Chondrocyte (in vitro differentiated cells): Measurements from ENCODE around the gene ZNF441. TPM values are rescaled to one million over a fixed set of nuclear protein-coding genes. Genes with fewer than 3 reads are reported as not detected.

Source experiments
- DNase-seq: peaks from one replicate; pipeline ENCODE4 v3.0.0; 2021; ENCODE audit warnings: mixed read lengths, low spot score
- H3K27ac Mint-ChIP-seq: one replicate; pipeline ENCODE4 v1.8.0; 2021; ENCODE audit warnings: mild to moderate bottlenecking, moderate library complexity, mixed read lengths; ENCODE audit not compliant: unreplicated experiment
- H3K27me3 Mint-ChIP-seq: 2 replicates; pipeline ENCODE4 v1.8.0; 2021; ENCODE audit warnings: low read depth, mixed read lengths
- H3K36me3 Mint-ChIP-seq: 2 replicates; pipeline ENCODE4 v1.8.0; 2021; ENCODE audit warnings: low read depth, mixed read lengths
- H3K4me1 Mint-ChIP-seq: 2 replicates; pipeline ENCODE4 v1.8.0; 2021; ENCODE audit warnings: low read depth, mild to moderate bottlenecking, mixed read lengths
- H3K4me3 Mint-ChIP-seq: one replicate; pipeline ENCODE4 v1.8.0; 2021; ENCODE audit warnings: mild to moderate bottlenecking, moderate library complexity, mixed read lengths; ENCODE audit not compliant: unreplicated experiment
- H3K9me3 Mint-ChIP-seq: 2 replicates; pipeline ENCODE4 v1.8.0; 2021; ENCODE audit warnings: low read depth, mixed read lengths
- total RNA-seq: library from RNA; stranded (reverse); gene quantifications from 3 replicates; pipeline ENCODE4 v1.2.1, GENCODE V29; 2021
- TF ChIP-seq, protein P1 (sequence below): fragments of 200-600 bp; sonication (generic); IDR thresholded peaks from 2 replicates; pipeline ENCODE4 v1.5.0; 2021; ENCODE audit warnings: antibody characterized with exemption, mild to moderate bottlenecking, moderate library complexity

The ZNF441 gene
- total RNA-seq, 1 donor from 2014 or later, result 5.6 TPM

DNA sequence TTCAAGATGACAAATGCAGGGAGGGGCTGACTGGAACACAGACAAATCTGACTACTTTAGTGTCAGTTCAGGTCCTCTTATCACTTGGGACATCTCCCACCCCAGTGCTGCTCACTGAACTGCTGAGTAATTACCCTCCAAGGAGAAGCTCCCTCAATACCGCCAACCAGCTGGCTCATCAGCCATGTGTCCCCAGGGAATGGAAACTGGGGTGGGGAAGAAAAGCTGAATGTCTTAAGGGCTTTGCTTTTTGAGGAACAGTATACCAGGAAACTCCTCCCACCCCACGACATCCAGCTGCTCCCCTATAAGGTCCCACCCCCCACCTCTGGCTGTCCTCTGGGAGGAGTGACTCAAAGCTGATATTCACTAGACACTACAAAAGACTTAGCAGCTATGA lies 30.1 kb upstream of the ZNF441 start:
- no peak for DNase-seq
- no peaks in the 10 kb centered on the region for H3K27me3 Mint-ChIP-seq
- TF ChIP-seq, protein P1, sequence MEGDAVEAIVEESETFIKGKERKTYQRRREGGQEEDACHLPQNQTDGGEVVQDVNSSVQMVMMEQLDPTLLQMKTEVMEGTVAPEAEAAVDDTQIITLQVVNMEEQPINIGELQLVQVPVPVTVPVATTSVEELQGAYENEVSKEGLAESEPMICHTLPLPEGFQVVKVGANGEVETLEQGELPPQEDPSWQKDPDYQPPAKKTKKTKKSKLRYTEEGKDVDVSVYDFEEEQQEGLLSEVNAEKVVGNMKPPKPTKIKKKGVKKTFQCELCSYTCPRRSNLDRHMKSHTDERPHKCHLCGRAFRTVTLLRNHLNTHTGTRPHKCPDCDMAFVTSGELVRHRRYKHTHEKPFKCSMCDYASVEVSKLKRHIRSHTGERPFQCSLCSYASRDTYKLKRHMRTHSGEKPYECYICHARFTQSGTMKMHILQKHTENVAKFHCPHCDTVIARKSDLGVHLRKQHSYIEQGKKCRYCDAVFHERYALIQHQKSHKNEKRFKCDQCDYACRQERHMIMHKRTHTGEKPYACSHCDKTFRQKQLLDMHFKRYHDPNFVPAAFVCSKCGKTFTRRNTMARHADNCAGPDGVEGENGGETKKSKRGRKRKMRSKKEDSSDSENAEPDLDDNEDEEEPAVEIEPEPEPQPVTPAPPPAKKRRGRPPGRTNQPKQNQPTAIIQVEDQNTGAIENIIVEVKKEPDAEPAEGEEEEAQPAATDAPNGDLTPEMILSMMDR, result no peak
- H3K36me3 Mint-ChIP-seq, result peaks cover 2% of the 10 kb centered on the region
- peak overlapping the region; percentile 99 for H3K4me3 Mint-ChIP-seq
- peaks cover 29% of the 10 kb centered on the region for H3K4me1 Mint-ChIP-seq
- no peaks in the 10 kb centered on the region for H3K9me3 Mint-ChIP-seq
- no peak overlapping the region for H3K27ac Mint-ChIP-seq

DNA sequence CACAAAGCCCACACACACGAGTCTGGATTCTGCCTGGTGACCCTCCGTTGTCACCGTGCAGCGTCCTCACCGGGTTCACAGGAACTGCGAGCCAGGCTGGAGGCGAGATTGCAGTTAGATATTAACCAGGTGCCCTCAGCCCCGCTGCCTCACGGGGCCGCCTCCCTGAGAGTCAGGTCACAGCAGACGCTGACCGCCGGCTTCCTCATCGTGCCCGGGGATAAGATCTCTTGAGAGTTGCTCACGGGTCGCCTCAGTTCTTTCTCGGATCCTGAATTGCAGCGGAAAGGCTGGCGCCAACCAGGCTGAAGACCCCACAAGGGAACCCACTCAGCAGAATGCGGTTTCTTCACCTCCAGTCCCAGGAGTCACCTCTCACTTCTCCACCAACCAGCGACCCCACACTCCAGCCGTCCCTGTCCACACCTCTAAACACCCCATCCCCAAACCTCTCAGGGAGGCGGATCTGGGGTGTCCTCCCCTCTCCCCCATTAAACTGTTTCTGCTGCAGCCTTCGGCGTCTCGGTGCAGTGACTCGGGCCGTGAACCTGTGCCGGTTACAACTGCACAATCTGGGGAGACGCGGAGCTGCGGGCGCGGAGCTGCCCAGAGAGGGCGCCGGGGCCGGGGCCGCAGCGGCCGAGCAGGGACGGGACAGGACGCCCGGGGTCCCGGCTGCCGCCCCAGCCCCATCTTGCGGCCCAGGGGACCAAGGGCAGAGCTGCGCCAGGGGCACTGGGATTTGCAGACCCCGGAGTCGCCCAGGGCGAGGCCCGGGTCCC lies 28.6 kb upstream of the ZNF441 start:
- no peaks in the 10 kb centered on the region for H3K9me3 Mint-ChIP-seq
- H3K27ac Mint-ChIP-seq, result peak overlapping the region; percentile 99
- no peaks in the 10 kb centered on the region for H3K27me3 Mint-ChIP-seq
- DNase-seq, result no peak
- H3K4me1 Mint-ChIP-seq, result peaks cover 29% of the 10 kb centered on the region
- TF ChIP-seq, protein P1, result peak; percentile 58
- peak overlapping the region; percentile 99 for H3K4me3 Mint-ChIP-seq
- H3K36me3 Mint-ChIP-seq, result no peaks in the 10 kb centered on the region

DNA sequence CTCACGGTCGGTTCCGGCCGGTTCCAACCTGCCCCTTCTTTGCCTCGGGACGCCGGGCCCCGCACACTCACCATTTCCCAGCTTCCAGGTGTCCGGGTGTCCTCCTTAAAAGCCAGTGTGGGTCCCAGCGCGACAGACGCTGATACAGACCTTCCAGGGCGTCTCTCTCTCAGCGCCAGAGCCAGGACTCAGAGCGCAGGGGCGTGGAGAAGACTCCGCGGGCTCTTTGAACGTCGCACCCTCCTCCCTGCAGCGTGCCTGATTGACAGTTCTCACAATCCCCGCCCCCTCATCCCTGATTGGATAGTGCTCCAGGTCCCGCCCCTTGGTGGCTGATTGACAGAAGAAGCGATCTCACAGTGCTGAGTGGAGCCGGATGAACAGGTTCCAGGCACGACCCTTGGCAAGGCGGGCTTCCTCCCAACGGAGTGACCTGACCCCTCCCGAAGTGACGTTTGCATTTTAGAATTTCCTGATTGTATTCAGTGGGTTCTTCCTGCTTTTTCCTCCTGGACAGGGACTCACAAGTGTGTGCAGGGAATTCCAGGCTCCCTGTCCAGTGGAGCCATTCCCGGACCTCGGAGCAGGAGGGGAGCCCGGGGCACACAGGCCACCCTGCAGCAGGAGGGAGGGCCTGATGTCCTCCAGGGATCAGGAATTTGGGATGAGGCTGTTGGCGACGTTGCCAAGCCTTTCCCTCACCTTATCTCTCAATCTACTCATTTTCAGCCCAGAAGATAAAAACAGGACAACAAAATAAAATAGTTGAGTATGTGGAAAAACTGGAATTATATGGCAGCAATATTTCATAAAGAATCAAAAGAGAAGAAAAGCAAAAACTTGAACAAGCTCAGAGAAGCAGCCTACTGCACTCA lies 27.8 kb upstream of the ZNF441 start, which contains the start of gene ZNF823:
TSS of gene ZNF823 (minus strand) at position 201 of the 875 bp plus-strand sequence. CDS start at position 74, 127 bp downstream.
- TF ChIP-seq, protein P1, result peak; percentile 33

DNA sequence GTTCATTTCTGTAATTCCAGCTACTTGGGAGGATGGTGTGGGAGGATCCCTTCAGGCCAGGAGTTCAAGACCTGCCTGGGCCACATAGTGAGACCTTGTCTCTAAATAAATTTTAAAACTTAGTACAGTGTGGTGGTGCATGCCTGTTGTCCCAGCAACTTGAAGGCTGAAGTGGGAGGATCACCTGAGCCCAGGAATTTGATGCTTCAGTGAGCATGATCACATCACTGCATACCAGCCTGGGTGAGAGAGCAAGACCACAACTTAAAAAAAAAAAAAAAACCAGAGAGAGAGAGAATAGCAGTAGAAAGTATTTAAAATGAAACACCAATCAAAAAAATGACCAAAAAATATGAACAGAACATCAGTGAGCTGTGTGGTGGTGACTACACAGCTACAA lies 20.9 kb upstream of the ZNF441 start:
- H3K27ac Mint-ChIP-seq, result no peak overlapping the region
- H3K27me3 Mint-ChIP-seq, result no peaks in the 10 kb centered on the region
- TF ChIP-seq, protein P1, result no peak
- peaks cover 32% of the 10 kb centered on the region for H3K9me3 Mint-ChIP-seq
- H3K4me1 Mint-ChIP-seq, result no peaks in the 10 kb centered on the region
- H3K4me3 Mint-ChIP-seq, result no peak overlapping the region
- H3K36me3 Mint-ChIP-seq, result peaks cover 13% of the 10 kb centered on the region
- no peak for DNase-seq

More for the DNA sequence above, 27.8 kb upstream of the ZNF441 start, which contains the start of gene ZNF823:
- Mint-ChIP-seq H3K27ac (peak within 1 kb of the TSS; percentile 99), H3K4me3 (peak within 1 kb of the TSS; percentile 99), H3K9me3 (no peaks in the 10 kb centered on the region), H3K27me3 (no peaks in the 10 kb centered on the region), H3K4me1 (peaks cover 29% of the 10 kb centered on the region), H3K36me3 (no peaks in the 10 kb centered on the region)
- peak; percentile 97 for DNase-seq

DNA sequence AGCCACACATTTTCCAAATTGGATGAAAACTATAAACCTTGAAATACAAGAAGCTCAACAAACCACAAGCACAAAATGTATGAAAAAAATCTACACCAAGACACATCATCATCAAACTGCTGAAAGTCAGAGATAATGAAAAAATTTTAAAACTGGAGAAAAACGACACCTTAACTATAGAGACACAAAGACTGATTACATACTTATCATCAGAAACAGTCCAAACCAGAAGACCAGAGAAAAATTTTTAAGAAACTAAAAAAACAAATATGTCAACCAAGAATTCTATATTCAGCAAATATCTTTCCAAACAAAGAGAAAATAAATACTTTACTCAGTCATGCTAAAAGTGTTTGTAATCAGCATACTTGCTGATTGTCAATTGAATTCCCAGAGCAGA lies 19.5 kb upstream of the ZNF441 start:
- H3K4me1 Mint-ChIP-seq, result no peaks in the 10 kb centered on the region
- peaks cover 46% of the 10 kb centered on the region for H3K9me3 Mint-ChIP-seq
- H3K27me3 Mint-ChIP-seq, result no peaks in the 10 kb centered on the region
- peaks cover 13% of the 10 kb centered on the region for H3K36me3 Mint-ChIP-seq
- TF ChIP-seq, protein P1, result no peak
- no peak overlapping the region for H3K27ac Mint-ChIP-seq
- H3K4me3 Mint-ChIP-seq, result no peak overlapping the region
- DNase-seq, result no peak
